ENCODE data around the gene ATG101.

Gene ATG101

DNA sequence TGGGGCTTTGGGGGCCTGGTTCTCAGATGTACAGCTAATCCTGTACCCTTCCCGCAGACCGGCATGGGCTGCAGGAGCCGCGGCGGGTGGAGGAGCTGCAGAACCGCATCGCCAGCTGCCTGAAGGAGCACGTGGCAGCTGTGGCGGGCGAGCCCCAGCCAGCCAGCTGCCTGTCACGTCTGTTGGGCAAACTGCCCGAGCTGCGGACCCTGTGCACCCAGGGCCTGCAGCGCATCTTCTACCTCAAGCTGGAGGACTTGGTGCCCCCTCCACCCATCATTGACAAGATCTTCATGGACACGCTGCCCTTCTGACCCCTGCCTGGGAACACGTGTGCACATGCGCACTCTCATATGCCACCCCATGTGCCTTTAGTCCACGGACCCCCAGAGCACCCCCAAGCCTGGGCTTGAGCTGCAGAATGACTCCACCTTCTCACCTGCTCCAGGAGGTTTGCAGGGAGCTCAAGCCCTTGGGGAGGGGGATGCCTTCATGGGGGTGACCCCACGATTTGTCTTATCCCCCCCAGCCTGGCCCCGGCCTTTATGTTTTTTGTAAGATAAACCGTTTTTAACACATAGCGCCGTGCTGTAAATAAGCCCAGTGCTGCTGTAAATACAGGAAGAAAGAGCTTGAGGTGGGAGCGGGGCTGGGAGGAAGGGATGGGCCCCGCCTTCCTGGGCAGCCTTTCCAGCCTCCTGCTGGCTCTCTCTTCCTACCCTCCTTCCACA, 11.0 kb upstream of the ATG101 start:
- DNase-seq: no peak

DNA sequence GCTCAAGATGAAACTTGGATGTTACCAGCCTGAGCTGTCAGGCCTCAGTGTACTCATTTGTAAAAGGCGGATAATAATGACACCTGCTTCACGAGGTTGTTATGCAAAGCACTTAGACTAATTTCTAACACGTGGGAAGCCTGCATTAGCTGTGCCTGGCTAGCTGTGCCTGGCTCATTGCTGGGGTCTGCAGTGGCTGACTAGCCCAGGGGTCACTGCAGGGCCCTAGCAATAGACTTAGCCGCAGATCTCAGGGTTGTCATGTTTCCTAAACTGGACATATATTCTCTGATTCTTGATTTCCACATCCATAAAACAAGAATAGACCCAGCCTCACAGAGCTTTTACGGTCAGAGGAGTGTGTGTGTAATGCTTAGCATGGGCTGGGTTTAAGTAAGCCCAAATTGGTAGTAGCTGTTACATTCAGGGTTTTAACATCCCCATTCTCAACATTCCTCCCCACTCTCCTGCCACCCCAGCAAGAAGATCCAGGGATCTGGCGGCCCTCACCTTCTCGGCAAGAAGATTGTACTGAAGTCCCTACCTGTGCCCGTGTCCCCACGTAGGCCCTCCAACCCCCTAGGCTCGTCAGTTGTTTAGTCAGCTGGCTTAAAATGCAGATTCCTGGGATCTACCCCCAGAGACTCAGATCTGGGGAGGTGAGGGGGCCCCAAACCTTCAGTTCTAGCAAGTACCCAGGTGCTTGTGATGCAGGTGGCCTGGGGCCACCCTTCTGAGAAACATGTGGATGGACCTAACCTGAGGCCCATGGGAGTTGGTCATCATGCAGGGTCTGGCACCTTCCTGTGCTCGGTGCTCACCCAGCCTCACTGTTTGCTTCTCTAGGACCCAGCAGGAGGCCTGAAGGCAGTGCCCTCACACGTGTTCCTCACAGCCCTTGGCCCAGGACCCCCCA, 9.9 kb upstream of the ATG101 start:
- DNase-seq: no peak

DNA sequence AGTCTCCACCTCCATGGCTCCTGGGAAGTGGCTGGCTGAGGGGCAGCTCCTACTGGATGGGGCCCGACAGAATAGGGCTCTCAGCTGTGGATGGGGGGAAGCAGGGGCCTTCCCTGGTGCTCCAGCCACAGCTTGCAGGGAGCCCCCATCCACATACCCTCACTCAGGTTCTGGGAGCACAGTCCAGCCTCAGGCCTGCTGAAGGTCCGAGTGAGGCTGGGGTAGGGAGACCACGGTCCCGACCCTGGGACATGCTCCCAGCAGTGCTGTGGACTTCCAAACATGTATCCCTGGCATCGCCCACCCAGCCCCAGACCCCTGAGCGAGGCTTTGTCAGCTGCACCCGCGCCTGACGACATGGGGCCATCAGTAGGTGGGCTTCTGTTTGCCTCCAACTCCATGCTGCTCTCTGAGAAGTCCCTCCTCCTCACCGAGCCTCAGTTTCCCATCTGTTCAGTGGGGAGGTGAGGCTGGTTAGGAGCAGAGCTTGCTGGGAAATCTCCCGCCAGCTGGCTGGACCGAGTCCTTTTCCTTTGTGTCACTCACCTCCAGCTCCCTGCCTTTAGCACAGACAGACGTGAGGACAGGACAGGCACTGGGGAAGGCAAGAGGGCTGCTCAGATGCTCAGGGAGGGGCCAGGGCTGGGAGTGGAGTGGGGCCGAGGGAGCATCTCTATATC, 9.1 kb upstream of the ATG101 start:
- no peak for DNase-seq

DNA sequence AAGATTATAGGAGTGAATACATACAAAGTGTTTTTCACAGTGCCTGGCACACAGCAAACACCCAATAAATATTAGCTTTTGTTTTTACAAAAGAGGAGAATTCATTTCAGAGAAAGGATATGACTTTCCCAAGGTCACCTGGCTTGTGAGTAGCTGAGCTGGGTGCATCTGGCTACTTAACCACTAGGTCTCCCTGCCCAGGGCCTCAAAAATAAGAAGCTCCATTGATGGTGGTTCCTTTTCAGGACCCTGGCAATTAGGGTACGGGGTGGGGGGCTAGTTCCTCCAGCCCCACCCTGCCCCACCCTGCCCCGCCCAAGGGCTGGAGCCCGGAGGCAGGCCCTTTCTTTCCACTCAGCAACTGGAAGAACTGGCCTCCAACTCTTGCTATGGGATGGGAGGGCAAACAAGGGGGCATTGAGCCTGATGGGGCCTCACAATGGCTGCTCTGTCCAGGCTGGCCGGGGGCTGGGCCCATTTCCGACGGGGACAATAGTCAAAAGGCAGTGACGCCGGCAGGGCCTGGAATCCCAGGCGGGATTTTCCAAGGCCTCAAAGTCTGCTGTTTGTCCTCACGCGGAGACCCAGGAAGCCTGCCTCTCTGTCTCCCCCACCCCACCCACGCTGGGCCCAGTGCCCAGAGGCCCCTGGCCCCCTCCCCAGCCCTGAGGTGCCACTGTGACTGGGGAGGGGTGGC, 8.2 kb upstream of the ATG101 start:
- DNase-seq: no peak

DNA sequence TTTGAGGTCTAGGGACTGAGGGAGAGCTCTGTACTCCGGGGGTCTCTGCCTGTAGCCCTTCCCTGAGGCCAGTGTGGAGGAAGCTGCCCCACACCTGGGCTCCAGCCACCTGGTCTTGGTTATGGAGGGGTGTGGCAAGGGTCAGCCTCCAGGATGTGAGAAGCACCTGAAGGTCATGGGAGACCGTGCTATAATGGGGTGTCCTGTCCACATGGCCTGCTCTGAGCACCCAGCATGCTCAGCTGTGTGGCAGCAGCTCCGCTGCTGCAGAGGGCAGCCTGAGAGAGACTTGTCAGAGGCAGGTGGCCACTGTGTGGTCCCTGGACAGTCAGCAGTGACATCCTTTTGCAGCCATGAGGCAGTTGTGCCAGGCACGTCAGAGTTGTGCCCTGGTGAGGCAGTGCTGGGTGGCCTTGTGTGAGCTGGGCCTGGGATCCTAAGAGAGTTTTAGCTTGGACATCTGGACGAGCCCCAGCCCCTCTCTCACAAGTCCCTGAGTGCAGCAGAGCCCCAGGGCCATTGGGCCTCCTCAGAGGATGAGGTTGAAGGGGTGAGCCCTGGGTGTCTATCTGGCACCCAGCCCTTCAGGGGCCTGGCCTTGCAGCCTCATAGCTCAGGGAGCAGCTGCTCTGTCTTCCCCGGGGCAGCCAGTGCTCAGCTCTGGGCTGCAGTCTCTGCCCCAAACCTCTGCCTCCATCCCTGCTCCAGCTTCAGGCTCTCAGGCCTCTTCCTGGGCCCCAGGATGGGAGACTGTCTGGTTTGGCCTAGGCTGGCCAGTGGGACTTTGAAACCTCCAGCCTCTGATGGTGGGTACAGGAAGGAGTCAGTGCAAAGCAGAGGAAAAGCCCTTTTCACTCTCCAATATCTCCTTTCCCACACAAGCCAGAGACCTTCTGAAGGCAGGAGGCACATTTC, 7.4 kb upstream of the ATG101 start:
- DNase-seq: no peak

DNA sequence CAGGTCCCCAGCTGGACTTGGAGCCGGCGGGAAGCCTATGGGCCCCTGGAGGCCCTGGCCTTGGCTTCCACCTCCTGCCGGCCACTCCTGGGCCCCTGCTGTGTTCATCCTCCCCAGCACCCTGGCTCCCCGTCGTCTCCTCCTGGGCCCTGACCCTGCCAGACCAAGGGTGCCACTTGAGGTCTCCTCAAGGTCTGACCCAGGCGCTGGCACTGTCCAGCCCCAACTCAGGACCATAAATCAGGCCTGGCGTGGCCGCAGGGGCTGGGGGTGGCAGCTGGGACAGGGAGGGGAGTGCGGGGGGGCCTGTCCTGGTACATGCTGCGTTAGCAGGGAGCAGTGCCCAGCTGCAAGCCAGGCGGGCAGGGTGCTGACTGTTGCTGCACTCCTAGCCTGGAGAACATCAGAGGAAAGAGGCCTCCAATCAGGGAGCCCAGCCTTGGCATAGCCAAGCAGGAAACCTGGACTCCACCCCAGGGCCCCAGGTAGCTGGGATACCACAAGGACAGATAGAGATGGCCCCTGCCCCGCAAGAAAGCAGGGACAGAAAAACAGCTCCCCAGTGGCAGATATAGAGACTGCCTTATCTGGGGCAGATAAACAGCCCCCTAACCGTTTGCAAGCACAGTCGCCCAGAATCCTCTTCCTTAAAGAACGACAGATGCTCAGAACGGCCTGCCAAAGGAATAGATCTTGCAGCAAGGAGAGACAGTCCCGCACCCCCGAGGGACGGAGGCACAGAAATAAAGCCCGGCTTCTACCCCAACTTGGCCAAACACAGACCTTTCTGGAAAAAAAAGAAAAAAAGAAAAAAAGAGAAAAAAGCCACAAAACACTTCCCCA, 6.5 kb upstream of the ATG101 start:
- no peak for DNase-seq

DNA sequence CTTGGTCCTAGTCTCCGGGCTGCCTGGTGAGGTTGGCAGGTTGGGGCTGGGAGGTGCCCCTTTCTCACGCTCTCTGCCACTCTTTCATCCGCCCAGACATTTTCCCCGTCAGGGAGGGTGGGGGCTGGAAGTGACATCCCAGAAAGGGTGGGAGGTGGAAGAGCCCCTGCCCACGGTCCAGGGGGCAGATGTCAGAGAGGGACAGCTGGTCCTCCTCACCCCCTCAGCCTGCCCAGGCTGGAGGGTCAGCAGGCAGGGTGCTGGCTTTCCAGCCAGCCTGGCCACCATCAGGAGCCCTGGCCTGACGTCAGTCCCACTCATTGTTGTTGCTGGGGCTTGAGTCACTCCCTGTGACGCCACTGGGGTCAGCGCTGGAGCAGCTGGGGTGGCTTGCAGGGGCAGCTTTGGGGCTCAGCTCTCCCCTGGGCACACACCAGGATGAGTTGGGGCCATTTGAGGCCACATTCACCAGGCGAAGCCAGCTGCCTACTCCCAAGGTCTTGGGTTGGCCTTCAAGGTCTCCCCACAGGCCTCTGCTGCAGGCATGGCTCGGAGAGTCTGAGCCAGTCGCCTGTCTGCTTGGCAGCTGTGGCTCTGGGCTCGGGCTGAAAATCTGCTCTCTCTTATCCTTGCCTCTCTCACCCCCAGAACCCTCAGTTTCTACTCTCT, 5.7 kb upstream of the ATG101 start:
- peak; percentile 54 for DNase-seq

DNA sequence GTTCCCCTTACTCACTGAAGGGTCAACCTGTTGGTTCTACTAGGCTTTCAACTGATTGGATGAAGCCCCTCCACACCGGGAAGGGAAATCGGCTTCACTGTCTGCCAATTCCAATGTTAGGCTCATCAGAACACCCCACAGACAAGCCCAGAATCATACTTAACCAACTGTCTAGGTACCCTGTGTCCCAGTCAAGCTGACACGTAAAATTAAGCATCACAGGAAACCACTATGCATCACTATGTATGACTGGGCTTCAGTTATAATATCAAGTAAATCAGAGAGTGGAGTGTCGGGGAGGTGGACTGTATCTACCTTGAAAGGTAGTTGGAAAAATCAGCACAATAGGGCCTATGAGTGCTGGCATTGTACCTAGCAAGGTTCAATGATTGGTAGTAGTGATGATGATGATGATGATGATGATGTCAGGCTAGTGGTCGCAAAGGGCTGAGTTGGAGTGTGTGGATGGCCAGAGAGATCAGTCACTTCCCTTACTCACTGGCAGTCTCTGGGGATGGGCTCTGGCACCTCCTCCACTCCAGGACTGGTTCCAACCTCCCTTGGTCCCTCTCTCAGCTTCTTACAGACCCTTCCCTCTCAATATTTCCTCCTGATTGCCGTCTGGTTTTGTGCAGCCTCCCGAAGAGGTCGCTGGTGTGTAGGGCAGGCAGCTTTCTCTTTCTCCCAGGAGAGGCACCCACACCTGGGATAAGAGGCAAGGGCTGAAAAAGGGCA, 3.3 kb upstream of the ATG101 start:
- DNase-seq: no peak

DNA sequence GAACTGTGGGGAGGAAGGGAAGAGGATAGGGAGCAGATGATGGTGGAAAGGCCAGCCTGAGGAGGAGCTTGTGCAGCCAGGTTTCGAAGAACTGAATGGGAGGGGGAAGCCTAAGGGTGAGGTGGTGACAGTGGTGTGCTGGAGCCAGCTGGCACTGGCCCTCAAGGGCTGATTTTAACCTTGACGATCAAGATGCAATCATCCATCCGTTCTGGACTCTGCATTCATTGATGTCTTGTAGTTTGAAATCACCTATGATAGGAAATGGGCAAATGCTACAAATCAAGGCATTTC, 2.8 kb upstream of the ATG101 start:
- DNase-seq: no peak

DNA sequence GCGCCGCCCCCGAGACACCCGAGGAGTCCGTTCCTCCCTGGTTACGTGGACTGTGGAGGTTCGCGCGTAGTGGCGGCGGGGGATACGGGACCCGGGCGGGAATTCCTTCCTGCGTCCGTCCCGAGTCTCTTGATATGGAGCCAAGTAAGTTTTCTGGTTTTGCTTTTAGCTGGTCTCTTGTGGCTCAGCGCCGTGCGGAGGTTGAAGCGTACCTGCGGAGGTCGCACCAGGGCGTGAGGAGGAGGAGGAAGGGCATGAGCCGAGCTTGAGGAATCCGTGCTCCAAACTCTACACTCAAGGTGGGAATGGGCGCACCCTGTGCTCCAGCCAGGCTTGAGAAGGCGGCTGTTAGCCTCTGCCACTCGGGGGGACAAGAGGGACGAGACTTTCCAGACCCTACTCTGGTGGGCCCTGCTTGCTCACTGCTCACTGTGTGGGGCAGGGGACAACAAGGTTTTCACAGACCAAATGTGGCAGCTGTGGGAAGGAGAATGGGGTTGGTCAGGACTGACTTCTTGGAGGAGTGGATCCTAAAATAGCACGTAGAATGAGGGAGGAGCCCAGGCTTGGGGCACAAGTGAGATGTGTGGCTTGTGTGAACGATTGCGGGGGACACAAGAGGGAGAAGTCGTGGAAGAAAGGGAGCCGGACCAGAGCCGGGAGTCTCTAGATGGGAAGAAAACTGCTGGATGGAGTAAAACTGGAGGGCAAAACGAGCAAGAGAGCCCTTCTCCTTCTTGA, 577 bp downstream of the ATG101 start:
- DNase-seq: no peak

DNA sequence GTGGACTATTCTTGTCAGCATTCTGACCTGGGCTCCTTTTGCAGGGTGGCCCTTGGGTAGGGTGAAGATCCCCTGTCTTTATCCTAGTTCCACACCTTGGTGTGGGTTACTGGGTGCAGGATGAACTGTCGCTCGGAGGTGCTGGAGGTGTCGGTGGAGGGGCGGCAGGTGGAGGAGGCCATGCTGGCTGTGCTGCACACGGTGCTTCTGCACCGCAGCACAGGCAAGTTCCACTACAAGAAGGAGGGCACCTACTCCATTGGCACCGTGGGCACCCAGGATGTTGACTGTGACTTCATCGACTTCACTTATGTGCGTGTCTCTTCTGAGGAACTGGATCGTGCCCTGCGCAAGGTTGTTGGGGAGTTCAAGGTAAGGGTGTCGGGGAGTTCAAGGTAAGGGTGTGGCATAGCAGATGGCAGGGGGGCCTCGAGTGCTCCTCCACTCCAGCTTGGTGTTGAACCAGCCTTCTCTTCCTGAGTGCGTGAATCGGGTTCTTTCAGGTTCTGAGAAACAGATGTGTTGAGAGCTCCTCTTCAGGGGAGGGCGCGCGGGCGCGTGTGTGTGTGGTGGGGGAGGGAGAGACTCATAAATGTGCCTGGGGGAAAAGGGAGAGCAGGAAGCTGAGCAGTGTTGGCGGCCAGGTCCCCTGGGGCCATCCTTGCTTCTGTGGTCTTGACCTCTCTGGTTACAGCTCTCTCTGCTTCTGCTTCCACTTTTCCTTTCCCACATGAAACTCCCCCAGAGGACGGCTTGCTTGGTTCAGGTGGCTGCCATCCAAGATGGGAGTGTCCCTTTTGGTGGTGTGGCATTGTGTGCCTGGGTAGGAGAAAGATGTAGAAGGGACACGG, 4.0 kb downstream of the ATG101 start:
- peak; percentile 72 for DNase-seq

DNA sequence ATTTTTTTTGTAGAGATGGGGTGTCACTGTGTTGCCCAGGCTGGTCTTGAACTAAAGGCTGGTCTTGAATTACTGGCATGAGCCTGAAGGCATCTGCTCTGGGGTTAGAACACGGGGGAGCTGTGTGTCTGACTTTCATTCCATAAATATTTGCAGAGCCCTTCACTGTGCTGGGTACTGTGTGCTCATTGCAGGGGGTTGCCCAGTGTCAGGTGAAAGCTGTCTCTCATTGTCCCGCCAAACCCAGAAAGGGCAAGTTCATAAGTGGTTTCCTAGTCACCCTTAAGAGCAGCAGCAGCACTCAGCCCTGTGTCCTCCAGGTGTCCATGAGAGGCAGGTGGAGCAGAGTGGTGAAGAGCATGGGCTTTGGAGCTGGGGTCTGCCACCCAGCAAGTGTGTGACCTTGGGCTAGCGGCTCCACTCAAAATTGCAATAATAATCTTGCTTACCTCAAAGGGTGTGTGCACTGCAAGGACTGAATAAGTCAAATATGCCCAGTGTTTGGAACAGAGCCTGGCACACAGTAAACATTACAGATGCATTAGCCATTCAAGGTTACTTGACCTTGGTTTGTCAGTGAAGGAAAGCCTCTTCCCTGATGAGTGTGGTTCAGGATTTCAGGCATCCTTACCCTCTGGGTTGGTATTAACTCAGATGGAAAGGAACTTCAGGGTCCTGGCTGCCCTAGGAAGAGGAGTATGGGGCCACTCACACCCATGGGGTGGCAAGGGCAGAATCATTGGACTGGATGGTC, 5.4 kb downstream of the ATG101 start:
- no peak for DNase-seq

DNA sequence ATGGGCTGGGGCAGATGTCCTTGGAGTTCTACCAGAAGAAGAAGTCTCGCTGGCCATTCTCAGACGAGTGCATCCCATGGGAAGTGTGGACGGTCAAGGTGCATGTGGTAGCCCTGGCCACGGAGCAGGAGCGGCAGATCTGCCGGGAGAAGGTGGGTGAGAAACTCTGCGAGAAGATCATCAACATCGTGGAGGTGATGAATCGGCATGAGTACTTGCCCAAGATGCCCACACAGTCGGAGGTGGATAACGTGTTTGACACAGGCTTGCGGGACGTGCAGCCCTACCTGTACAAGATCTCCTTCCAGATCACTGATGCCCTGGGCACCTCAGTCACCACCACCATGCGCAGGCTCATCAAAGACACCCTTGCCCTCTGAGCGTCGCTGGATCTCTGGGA, 7.0 kb downstream of the ATG101 start:
- no peak for DNase-seq

DNA sequence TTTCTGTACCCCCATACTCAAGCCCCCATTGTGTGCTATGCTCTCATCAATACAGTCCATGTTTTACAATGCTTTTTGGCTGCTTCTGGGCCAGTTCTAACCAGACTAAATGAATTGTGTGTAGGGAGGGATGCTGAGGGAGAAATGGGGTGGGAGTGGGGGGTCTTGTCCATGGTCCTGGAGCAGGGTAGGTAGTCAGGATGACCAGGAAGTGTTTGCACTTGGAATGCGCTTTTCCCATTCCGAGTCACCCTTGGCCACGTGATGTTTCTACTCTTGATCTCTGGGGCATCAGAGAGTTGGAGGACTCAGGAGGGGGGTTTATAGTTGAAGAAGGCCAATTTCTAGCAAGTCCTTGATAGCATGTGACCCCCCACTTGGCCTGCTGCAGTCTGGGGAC, 8.5 kb downstream of the ATG101 start:
- no peak for DNase-seq

DNA sequence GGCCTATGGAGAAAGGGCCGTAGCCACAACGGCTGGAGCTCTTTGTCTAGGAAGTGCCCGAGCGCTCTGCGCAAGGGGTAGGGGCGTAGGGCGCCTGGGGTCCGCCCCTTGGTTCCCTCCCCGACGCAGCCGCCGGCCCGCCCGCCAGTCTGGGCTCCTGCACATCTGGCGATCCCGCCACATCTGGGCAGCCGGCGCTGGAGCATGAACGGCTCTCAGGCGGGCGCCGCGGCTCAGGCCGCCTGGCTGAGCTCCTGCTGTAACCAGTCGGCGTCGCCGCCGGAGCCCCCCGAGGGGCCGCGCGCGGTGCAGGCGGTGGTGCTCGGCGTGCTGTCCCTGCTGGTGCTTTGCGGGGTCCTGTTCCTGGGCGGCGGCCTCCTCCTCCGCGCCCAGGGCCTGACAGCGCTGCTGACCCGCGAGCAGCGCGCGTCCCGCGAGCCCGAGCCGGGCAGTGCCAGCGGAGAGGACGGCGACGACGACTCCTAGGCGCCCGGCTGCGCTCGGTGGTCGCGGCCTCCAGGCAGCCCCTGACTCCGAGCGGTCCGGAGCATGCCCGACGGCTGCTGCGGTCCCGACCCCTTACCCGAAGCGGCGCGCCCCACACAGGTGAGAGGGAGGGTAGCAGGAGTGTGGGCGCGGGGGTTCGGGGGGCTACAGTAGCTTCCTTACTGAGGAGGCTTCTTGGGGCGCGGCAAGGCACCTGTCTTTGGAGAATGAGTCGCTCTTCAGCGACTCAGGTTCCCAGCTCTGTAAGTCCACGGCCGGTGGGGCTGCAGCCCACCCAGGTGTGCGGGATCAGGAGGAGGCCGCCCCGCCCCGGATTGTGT, 10.0 kb downstream of the ATG101 start, which contains the start of gene SMIM41:
SMIM41 (plus strand) TSS at position 129 of the 827 bp plus-strand sequence; CDS start at position 205, 76 bp downstream.
- DNase-seq: no peak
